NCI-H524 (cell line): Measurements from ENCODE around the gene BGLAP.

ENCODE experiments used
- DNase-seq, 2 experiments: peaks; one replicate each; lab custom pipeline; 2025; lab: John Stamatoyannopoulos, UW

BGLAP gene

DNA sequence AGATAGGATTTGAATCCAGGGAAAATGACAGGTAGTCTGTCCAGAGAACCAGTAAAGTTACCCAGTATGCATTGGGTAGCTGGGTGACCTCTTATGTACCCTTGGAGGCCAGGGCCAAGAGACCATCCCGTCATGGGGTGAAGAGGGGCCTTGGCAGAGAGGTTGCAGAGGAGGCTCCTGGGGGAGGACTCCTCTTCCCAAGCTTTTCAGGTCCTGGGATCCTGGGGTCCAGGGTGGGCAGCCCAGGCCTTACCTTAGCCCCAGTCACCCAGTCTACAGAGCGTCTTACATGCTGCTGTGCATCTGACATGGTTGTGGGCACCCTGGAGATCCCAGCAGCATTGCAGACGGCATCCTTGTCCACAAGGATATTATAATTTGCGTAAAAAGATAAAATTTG is 15.2 kb upstream of the BGLAP start:
- no peak for DNase-seq

GRCh38 chr1:156228501-156228900 is 13.5 kb upstream of the BGLAP start:
- DNase-seq = no peak

- DNase-seq = no peak
Observed at GRCh38 chr1:156229809-156230472, 12.0 kb upstream of the BGLAP start.

DNA sequence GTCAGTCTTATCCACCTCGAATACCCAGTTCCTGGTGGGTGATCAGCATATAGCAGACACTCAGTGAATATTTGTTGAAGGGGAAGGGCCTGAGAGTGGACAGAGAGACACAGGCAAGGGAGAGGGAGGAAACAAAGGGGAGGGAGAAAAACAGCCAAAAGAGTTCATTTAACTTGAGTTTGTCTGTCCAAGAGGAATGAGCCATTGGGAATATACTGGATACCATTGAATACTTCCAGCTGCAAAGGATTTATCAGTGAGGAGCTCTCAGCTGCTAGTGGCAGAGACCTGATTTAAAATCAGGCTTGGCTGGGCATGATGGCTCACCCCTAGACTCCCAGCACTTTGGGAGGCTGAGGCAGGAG is 11.5 kb upstream of the BGLAP start:
- no peak for DNase-seq

GRCh38 chr1:156232201-156232894 is 9.6 kb upstream of the BGLAP start:
- DNase-seq = no peak

GRCh38 chr1:156233426-156234127 is 8.4 kb upstream of the BGLAP start:
- no peak for DNase-seq

GRCh38 chr1:156236164-156236563 is 5.8 kb upstream of the BGLAP start:
- DNase-seq = no peak

- no peak for DNase-seq
Observed at GRCh38 chr1:156238248-156238647, 3.7 kb upstream of the BGLAP start.

DNA sequence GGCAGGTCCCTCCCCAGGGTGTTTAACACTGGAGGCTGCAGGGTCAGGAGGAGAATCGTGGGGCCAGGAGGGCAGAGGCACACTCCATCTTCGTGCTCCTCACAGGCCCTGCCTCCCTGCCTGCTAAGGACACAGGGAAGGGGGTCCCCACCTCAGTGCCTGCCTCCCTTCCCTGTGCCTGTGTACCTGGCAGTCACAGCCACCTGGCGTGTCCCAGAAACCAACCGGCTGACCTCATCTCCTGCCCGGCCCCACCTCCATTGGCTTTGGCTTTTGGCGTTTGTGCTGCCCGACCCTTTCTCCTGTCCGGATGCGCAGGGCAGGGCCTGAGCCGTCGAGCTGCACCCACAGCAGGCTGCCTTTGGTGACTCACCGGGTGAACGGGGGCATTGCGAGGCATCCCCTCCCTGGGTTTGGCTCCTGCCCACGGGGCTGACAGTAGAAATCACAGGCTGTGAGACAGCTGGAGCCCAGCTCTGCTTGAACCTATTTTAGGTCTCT is 623 bp upstream of the BGLAP start:
- DNase-seq = no peak

DNA sequence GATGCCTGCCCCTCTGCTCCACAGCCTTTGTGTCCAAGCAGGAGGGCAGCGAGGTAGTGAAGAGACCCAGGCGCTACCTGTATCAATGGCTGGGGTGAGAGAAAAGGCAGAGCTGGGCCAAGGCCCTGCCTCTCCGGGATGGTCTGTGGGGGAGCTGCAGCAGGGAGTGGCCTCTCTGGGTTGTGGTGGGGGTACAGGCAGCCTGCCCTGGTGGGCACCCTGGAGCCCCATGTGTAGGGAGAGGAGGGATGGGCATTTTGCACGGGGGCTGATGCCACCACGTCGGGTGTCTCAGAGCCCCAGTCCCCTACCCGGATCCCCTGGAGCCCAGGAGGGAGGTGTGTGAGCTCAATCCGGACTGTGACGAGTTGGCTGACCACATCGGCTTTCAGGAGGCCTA is 754 bp downstream of the BGLAP start:
- DNase-seq = no peak

GRCh38 chr1:156244126-156244525 is 2.1 kb downstream of the BGLAP start:
- no peak for DNase-seq

DNA sequence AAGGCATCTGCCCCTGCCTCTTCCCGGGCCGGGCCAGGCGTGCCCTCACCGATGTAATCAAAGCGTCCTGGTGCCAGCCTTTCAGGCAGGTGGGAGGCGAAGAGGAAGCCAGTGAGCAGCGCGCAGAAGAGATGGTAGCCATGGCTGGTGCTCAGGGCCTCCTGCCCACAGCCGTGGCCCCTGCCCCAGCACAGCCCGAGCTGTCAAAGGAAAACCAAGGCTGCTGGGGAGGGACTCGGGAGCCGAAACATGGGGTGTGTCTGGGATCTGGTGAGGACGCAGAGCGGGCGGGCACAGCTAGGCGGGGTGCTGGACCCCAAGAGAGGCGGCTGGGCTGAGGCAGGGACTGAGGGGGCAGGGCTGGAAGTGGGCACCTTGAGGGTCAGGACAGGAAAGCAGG is 2.7 kb downstream of the BGLAP start:
- DNase-seq = no peak

GRCh38 chr1:156245451-156246232 is 3.7 kb downstream of the BGLAP start:
- DNase-seq = peak in 1 of 2 experiments; percentile 43

DNA sequence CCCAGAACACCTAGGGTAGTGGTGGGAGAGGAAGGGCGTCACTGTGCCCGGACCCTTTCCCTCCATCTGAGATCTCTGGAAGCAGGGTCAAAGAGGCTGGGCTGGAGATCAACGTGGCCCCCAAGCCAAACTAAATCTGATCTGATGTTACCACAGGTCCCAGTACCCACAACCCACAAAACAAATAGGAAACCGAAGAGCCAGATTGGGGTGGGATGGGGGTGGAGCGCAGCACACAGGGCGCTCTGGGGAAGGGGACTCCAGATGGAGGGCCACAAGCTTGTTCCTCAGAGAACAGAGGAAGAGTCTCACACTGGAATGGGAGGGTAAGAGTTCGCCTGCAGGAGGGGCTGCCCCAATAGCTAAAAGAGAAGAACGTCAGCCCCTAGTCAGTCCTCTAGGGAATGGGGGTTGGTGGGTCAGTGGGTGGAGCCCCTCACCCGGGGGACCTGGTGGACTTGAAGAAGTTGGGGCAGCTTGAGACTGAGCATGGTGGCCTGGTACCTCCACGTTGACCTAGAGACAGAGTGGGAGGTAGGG is 4.3 kb downstream of the BGLAP start:
- no peak for DNase-seq

GRCh38 chr1:156246781-156247459 is 4.9 kb downstream of the BGLAP start:
- DNase-seq = no peak

GRCh38 chr1:156247460-156248322 is 5.7 kb downstream of the BGLAP start, which contains the start of gene PAQR6:
PAQR6 (minus strand) TSS chr1:156248056; CDS start chr1:156246731, 1,325 bp downstream.
- DNase-seq = no peak

- DNase-seq = peak in 1 of 2 experiments; percentile 9
Observed at GRCh38 chr1:156248323-156248683, 6.3 kb downstream of the BGLAP start.

DNA sequence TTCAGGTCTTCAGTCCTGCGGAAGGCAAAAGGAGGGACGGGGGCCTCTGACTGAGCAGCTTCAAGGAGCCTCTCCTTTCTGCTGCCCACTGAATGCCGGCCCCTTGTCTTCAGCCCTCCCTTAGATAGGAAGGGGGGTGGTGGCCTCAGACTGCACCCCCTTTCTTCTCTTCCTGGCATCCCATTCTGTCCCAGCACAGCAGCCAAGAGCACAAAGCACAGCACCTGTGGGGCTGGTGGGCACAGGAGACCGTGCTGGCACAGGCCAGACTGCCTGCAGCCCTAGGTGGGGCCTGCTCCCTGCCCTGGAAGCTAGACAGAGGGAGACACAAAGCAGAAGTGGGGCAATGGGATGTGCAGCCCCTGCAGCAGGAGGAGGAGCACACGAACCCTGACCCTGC is 7.6 kb downstream of the BGLAP start:
- DNase-seq = no peak

- DNase-seq = no peak
Observed at GRCh38 chr1:156251527-156251926, 9.5 kb downstream of the BGLAP start.

GRCh38 chr1:156253634-156254033 is 11.7 kb downstream of the BGLAP start:
- DNase-seq = no peak
